Renal cortex interstitium (tissue), 11 donors: Measurements from ENCODE around the gene TNNI2. TPM values are rescaled to one million over a fixed set of nuclear protein-coding genes. Genes with fewer than 3 reads are reported as not detected.
"Not testable (repeated sequence)": the region's sequence is repeated elsewhere in the genome, so short reads cannot be mapped to it uniquely, and the experiment has no call there.

Experiments
- DNase-seq, 11 donors: peaks; one replicate each; pipeline ENCODE4 v3.0.0-alpha.2; 2013; ENCODE audit warnings: low read depth in 9 of 11, low spot score in 4 of 11; ENCODE audit errors: extremely low read depth in 1 of 11
- polyA plus RNA-seq, 3 donors: library from polyadenylated mRNA; unstranded; fragments of 120-200 nt; gene quantifications; one replicate each; pipeline ENCODE4 v1.2.1, GENCODE V29; 2013; ENCODE audit not compliant: insufficient read length in 3 of 3

The TNNI2 gene
- polyA plus RNA-seq, 3 donors: 0.45 to 6.1 (median 0.53) TPM

DNA sequence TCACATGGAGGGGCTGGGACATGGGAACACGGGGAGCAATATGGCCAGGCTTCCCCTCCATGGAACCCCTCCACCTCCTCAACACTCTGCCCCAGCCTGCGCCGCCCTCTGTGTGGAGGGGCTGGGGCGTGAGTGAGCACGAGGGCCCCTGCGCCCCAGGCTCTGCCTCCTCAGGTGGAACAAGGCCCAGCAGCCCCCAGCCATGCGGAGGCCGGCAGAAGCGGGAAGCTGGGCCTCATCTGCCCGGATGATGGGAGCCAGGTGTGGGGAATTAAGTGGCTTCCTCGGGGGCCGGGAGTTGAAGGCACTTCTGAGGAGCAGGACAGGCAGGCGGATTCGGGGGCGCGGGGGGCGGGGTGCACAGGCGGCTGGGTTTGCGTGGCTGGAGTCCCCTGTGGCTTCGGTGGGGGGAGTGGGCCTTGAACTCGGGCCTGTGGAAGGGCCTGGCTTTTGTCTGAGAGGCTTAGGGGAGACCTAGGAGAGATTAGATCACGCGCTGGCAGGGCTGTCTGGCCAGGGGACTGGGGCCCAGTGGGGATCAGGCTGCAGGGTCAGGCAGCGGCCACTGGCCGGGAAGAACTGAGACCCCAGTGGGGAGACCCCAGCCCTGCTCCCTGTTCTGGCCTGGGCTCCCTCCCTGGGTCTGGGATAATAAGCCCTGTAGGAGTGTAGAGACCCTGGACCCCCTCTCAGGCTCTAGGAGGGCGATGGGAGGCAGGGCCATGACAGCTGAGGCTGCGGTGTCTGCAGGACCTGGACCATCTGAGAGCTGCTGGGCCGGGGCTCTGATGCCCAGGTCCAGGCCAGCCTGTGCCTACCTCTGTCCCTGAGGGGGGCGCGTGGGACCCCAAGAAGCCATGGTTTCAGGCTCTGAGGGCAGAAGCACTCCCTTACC is 39.6 kb downstream of the TNNI2 start:
- no peak for DNase-seq

- DNase-seq: no peak
Measured at GRCh38 chr11:1879342-1879940, 40.7 kb downstream of the TNNI2 start.

DNA sequence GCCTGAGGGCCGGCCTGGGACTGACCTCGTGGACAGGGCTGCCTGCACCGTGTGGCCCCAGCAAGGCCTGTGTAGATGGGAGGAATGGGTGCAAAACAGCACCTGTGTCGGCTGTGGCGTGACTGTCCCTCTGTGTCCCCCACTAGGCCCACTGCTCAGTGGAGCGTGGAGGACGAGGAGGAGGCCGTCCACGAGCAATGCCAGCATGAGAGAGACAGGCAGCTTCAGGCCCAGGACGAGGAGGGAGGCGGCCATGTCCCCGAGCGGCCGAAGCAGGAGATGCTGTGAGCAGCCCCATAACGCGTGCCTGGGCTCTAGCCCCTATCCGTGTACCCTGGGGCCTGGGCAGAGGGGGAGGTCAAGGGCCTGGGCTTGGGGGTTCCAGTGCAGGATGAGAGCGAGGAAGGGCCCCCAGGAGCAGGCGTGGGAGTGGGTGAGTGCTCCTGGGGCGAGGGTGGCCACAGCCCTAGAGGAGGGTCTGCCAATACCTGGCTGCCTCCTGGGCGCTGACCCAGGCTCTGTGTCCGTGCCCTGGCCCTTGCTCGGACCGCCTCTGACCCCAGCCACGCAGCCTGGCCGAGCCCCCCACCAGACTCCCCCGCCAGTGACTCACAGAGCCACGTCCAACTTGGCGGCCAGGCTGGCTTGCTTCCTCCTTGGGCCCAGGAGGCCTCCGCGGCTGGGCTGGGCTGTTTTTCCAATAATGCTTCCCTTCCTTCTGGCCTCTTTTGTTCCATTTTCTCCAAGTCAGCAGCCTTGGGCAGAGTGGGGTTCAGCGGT is 41.4 kb downstream of the TNNI2 start:
- no peak for DNase-seq

GRCh38 chr11:1880746-1881441 is 42.1 kb downstream of the TNNI2 start:
- DNase-seq: no peak

- no peak for DNase-seq
Measured at GRCh38 chr11:1881442-1882264, 42.9 kb downstream of the TNNI2 start.

DNA sequence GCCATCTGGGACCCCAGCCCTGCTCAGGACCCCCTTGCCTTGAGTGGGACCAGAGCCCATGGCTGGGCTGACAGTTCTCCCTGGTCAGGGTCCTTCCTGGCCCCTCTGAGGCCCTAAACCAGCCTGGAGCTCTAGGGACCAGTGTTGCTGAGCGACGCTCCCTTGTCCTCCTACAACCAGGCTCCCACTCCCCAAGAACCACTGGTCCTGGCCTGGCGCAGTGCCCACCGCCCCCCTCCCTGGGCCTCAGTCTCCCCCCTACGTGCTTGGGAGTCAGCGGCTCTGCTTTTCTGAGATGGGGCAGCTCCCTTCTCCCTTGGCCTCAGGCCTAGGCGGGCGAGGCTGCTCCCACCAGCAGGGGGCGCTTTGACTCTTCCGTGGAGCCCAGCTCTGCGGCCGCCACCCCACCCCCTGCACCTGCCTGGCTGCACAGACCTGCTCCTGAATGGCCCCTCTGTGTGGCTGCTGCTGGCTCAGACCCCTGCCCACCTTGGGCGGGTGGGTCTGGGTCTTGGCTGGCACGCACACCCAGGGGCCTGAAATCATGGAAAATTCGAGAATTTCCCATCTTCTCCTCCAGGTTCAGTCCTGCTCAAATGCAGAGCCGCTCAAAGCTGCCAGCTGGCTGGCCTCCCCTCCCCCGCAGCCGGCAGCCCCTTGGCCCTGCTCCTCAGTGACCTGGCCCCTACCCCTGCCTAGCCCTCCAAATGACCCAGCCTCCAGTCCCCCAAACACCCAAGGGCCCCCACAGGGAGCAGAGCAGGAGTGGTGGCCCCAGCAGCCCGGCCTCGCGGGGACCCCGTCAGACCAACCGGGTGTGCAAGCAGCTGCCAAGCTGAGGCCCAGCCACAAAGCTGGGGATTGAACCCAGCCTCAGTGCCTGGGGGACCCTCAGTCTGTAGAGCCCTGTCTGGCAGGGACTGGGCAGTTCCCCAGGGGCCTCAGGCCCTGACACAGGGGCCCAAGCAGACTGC is 43.8 kb downstream of the TNNI2 start:
- peak in 9 of 11 donors; percentile 58 to 82 (median 78) for DNase-seq

DNA sequence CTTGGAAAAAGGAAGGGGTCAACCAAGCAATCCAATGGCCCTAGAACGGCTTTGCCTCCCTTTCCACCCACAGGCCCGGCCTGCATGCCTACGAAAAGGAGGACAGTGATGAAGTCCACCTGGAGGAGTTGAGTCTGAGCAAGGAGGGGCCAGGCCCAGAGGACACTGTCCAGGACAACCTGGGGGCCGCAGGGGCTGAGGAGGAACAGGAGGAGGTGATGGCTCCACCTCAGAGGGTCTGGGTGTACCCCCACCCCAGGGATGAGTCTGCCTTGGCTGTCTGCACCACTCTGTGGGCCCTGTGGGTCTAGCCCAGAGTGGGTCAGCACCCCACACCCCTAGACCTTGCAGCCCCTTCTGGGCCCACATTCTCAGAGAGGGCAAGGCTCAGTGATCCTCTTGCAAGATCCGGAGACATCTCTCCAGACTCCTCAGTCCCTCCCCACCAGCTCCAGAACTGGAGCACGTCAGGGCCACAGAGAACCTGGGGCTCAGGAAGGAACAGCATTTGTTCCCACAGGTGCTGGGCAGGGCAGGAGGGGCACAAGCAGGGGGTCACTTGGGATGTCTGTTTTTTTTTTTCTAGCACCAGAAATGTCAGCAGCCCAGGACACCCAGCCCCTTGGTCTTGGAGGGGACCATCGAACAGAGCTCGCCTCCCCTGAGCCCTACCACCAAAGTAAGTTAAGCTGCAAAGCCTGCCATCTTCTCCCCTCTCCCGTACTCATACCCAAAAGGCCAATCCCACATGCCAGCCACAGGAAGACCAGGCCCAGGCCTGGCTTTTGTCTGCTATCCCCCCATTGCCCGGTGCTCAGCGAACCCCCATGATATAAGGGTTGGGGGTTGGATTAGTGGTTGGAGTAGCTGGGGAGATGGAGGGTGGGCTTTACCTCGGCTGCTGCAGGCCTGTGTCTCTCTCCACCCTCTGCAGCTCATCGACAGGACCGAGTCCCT is 44.8 kb downstream of the TNNI2 start:
- DNase-seq: no peak

- DNase-seq: no peak
Measured at GRCh38 chr11:1884303-1884700, 45.5 kb downstream of the TNNI2 start.

DNA sequence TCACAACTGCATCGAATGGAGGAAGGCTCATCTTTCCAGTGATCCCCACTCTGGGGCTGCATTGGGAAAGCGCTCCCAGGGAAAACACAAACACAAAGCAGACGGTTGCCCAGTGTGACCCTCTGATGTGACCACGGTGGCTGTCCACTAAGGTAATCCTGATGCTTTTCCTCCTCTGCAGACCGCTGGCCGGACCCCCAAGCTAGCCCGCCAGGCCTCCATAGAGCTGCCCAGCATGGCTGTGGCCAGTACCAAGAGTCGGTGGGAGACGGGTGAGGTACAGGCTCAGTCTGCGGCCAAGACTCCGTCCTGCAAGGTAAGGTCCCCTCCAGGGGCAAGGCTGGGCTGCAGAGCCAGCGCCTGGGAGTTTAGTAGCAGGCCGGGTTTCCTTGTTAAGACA is 47.8 kb downstream of the TNNI2 start:
- DNase-seq: not testable (repeated sequence)

DNA sequence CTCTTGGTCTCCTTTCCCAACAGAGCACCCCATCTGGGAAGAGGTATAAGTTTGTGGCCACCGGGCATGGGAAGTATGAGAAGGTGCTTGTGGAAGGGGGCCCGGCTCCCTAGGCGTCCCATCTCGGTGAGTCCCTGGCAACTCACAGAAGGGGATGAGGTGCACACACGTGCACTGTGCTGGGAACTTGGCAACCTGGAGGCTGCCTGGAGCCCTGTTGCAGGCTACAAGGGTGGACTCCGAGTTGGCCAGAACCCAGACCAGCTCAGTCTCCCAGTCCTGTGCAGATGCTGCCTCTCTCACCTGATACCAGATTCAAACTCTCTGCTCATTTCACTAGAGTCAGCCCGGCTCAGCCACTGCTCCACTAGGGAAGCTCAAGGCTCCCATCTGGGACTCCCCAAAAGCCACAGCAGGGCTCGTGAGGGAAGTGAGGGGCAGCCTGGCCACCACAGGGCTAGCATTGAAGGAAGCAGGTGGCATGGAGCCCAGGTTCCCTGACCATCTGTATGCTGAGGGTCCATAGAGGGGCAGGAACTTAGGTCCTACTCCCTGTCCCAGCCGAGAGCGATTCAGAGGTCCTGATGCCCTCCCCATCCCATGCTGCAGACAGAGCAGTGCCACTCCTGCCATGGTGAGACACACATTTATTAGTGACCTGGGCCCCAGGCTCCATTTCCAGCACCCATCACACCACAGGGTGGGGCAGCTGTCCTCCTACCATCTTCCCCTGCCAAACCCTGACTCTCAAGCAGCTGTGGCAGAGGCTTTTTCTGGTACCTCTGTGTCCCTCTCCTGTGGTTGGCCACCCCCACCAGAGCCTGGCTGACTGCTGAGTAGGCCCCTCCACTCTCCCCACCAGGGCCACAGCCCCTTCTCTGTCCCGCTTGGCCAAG is 48.9 kb downstream of the TNNI2 start:
- no peak for DNase-seq

DNA sequence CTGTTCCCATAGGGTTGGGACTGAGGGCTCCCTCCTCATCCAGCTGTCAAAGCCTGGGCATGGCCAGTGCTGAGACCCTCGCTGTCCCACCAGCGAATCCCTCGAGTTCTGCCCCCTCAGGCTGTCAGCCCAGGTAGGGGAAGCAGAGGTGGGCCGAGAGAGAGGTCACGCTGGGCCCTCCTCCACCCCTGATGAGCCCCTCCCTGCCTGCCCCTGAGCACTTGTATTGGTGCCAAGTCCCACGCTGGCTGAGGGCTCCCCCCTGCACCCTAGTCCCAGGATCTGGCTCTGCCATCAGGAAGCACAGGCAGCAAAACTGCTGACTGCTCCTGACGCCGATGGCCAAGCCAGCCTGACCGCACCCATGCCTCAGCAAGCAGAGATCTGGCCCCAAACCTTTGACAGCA is 49.6 kb downstream of the TNNI2 start:
- no peak for DNase-seq

DNA sequence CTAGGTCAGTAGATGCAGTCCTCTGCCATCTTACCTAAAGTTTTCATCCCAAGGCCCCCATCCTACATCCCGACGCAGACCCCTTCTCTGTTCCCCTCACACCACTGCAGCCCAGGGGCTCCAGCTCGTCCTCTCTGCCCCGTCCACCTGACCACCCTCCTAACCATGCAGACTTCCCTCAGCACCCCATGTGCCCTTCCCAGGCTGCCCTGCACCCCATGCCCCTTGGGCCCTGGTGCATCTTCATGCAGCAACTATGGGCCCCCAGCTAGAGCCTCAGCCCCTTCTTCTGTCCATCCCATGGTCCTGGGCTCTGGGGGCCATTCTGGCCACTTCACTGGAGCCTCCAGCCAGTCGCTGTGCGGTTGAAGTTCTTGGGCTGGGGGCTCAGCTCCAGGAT is 50.0 kb downstream of the TNNI2 start:
- DNase-seq: no peak

GRCh38 chr11:1889224-1889930 is 50.6 kb downstream of the TNNI2 start:
- no peak for DNase-seq

DNA sequence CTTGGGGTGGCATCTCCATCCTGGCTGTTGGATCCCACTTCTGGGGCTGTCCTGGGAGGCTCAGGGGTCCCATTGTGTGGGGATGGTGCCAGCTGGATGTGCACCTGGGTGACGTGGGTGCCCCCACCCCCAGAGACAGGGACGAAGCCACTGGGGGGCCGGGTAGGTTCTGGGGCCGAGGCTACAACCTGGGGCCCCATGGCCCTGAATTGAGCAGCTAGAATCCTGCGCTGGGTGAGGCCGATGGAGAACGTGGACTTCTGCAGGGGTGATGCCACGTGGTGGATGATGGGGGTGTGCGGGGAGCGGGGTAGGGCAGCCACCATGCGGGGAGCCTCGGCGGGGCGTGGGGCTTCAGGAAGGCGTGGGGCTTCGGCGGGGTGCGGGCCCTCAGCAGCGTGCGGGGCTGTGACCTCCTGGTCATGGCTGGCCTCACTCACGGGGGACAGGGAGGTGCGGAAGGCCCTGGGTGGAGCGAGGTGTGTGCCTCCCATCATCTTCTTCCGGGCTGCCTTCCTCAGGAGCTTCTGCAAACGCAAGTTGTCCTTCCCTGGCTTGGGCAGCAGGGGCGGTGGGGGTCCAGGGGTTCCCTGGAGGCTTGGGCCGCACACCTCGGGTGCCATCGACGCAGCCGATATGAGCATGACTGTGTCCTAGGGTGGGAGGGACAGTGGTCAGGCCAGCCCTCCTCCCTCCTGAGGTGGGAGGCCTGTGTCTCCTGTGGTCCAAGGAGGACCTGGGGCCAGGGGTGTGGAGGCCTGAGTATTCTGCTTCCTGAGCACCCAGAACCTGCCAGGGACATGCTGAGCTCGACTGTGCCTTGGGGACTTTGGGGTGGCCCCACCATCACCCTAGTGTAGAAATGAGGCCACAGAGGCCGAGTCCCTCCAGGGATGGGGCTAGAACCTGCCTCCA is 51.4 kb downstream of the TNNI2 start:
- DNase-seq: no peak
